BE2C (cell line): Measurements from ENCODE around the gene OR6K2.

Experiments used
- DNase-seq: peaks from one replicate; pipeline ENCODE4 v3.0.0-alpha.2; 2020
- H3K27me3 ChIP-seq: fragments of 250-450 bp; sonication (Bioruptor Pico); 2 replicates; pipeline ENCODE4 v1.5.1; 2020; ENCODE audit warnings: mild to moderate bottlenecking
- H3K36me3 ChIP-seq: fragments of 250-450 bp; sonication (Bioruptor Pico); 2 replicates; pipeline ENCODE4 v1.5.1; 2020; ENCODE audit warnings: mild to moderate bottlenecking
- H3K4me1 ChIP-seq: fragments of 250-450 bp; sonication (Bioruptor Pico); 2 replicates; pipeline ENCODE4 v1.5.1; 2020
- H3K4me3 ChIP-seq: 2 replicates; pipeline ENCODE4 v1.5.1; 2011; ENCODE audit warnings: low read depth, low read length
- H3K9me3 ChIP-seq: fragments of 250-450 bp; sonication (Bioruptor Pico); 2 replicates; pipeline ENCODE4 v1.5.1; 2020
- CTCF ChIP-seq: IDR thresholded peaks from 2 replicates; pipeline ENCODE4 v1.5.1; 2012; ENCODE audit warnings: mild to moderate bottlenecking, low read depth, low read length

Gene OR6K2

DNA sequence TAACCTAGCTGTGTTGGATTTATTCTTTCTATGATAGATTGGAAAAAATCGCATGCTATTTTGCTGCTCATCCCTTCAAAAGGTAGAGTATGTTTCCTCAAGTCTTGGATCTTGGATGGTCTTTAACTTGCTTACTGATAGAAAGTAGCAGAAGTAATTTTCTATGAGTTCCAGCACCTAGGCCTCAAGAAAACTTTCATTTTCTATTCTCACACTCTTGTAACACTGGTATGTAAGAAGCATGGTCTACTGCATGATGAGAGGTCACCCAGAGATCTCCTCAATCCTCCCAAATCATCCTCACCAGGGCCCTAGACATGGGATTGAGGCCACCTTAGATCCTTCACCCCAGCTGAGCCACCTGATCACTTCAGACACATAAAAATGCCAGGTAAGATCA lies 21.2 kb downstream of the OR6K2 start:
- no peak overlapping the region for H3K4me3 ChIP-seq
- H3K36me3 ChIP-seq: no peaks in the 10 kb centered on the region
- no peak for DNase-seq
- H3K27me3 ChIP-seq: no peaks in the 10 kb centered on the region
- TF ChIP-seq CTCF: no peak
- no peaks in the 10 kb centered on the region for H3K4me1 ChIP-seq
- H3K9me3 ChIP-seq: no peaks in the 10 kb centered on the region

DNA sequence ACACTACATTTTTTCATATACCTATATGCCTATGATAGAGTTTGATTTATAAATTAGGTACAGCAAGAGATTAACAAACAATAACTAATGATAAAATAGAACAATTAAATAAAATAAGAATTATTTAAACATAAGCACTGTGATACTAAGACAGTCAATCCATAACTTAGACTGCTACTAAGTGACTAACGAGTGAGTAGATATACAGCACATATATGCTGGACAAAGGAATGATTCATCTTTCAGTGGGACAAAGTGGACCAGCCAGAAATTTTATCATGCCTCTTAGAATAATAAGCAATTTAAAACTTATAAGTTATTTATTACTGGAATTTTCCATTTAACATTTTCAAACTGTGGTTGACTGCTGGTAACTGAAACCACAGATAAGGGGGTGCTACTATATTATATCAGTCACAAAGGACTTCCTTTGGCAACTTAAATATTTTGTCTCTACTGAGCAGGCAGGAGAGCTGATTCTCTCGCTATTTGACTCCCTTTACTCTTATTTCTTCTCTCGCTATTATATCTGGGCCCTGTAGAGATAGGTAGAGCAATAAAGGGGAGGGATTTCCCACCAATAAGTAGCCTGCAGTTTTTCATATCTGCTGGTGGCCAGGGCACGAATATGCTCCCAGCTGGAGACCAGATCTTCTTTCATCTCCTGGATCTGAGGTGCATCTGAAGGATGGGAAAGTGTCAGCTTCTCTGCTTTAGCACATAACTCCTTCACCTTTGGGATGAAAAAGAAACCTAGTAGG lies 24.7 kb downstream of the OR6K2 start:
- TF ChIP-seq CTCF: no peak
- Histone ChIP-seq H3K4me3 (no peak overlapping the region), H3K4me1 (no peaks in the 10 kb centered on the region), H3K9me3 (no peaks in the 10 kb centered on the region), H3K36me3 (no peaks in the 10 kb centered on the region), H3K27me3 (no peaks in the 10 kb centered on the region)
- no peak for DNase-seq

DNA sequence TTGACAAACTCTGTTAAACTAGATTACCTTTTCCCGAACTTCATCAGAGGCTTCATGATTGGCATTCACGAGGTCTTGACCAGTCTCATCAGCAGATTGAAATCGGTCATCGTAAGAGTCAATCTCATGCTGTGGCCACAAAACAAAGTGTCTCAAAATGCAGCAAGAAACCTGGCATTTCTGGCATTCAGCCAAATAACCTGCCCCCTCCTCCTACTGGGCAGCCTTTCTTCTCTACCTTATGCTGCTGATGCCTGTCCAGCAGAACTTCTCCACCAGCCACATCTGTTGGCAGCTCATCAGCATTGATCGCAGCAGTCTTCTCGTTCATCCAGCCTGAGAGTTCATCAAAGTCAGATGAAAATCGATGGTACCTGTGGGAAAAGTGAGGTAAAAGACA lies 26.1 kb downstream of the OR6K2 start:
- no peaks in the 10 kb centered on the region for H3K27me3 ChIP-seq
- H3K4me3 ChIP-seq: no peak overlapping the region
- no peak for TF ChIP-seq CTCF
- no peaks in the 10 kb centered on the region for H3K4me1 ChIP-seq
- DNase-seq: no peak
- no peaks in the 10 kb centered on the region for H3K9me3 ChIP-seq
- no peaks in the 10 kb centered on the region for H3K36me3 ChIP-seq

DNA sequence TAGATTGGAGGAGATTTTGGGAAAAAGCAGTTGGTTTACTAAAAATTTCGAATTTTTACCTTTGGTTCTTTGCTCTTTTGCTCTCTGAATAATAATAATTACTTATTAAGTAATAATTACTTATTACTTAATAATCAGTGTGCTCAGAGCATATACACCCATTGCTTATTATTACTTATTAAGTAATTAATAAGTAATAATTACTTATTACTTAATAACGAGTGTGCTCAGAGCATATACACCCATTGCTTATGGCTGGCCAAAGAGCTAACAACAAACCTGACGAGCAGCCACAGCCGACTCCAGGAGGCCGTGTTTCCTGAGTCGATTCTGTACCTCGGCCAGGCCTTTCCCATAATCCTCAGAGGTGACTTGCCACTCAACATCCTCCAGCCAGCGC lies 34.4 kb downstream of the OR6K2 start:
- Histone ChIP-seq H3K9me3 (no peaks in the 10 kb centered on the region), H3K36me3 (no peaks in the 10 kb centered on the region), H3K27me3 (no peaks in the 10 kb centered on the region), H3K4me1 (no peaks in the 10 kb centered on the region), H3K4me3 (no peak overlapping the region)
- no peak for TF ChIP-seq CTCF
- no peak for DNase-seq

GRCh38 chr1:158654571-158654970 lies 45.9 kb downstream of the OR6K2 start:
- no peak for TF ChIP-seq CTCF
- Histone ChIP-seq H3K27me3 (no peaks in the 10 kb centered on the region), H3K9me3 (no peaks in the 10 kb centered on the region), H3K4me1 (no peaks in the 10 kb centered on the region), H3K36me3 (no peaks in the 10 kb centered on the region), H3K4me3 (no peak overlapping the region)
- no peak for DNase-seq

DNA sequence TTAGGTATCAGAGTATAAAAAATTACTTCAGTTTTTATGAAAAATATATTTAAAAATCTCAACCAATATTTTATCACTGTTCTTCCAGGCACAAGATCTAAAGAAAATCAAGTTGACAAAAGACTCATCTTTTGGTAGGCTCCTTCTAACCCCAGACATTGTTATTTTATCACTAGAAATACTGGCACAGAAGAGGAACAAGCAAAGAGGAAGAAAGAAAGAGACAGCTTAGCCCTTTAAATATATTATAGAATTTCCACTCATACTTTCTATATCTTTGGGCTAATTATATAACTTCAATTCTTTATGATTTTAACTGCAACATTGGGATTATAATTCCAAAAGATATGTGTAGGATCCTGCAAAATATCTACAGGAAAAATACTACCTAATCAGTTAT lies 46.4 kb downstream of the OR6K2 start:
- DNase-seq: no peak
- Histone ChIP-seq H3K9me3 (no peaks in the 10 kb centered on the region), H3K36me3 (no peaks in the 10 kb centered on the region)

More for the DNA sequence above, 46.4 kb downstream of the OR6K2 start:
- H3K4me1 ChIP-seq: no peaks in the 10 kb centered on the region
- no peak for TF ChIP-seq CTCF
- H3K27me3 ChIP-seq: no peaks in the 10 kb centered on the region
- no peak overlapping the region for H3K4me3 ChIP-seq
